ENCODE data around the gene NUP214.

GRCh38 chr9:131112374-131113154, 12.8 kb upstream of the NUP214 start:
- TF ChIP-seq CTCF (IDR thresholded peaks at IDR 0.05; ENCODE audit: poor library complexity, severe bottlenecking) (no peak), POLR2AphosphoS5 (IDR thresholded peaks at IDR 0.05) (no peak), RAD21 (conservative IDR thresholded peaks at IDR 0.05) (no peak), TAF1 (IDR thresholded peaks at IDR 0.05; ENCODE audit: low read depth) (no peak), EZH2 (IDR thresholded peaks at IDR 0.05; ENCODE audit: borderline replicate concordance, insufficient read depth, low read length, poor library complexity, severe bottlenecking) (no peak)
